GM12865 (cell line): ENCODE measurements around the gene MBD2.

Source experiments
- DNase-seq: peaks from one replicate; pipeline ENCODE4 v3.0.0; 2010; ENCODE audit warnings: low read depth
- H3K4me3 ChIP-seq: 2 replicates; pipeline ENCODE4 v1.5.1; 2011; ENCODE audit warnings: mild to moderate bottlenecking, low read depth, low read length, control low read depth
- TF ChIP-seq, protein P1 (sequence below): IDR thresholded peaks from 2 replicates; pipeline ENCODE4 v1.5.1; 2011; ENCODE audit warnings: low read length, control low read depth, low read depth, inconsistent platforms; ENCODE audit not compliant: insufficient read depth; ENCODE audit errors: missing control alignments

The MBD2 gene

DNA sequence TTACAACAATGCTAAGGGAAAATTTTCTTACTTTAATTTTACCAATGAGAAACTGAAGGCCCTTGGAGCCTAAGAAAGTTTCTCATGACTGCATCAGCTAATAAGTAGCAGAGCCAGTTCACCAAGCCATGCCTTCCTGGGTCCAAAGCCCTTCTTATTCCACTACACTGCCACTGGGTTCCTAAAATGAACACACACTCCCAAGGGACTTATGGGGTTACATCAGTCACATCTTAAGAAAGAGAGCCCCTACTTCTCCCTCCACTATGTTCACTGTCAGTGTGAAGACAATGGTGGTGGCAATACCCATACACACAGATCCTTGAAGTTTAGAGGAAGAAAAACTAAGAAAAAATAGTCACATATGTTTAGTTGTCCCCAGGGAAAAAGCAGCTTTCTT lies 20.6 kb downstream of the MBD2 start:
- DNase-seq = peak; percentile 47
- TF ChIP-seq, protein P1, sequence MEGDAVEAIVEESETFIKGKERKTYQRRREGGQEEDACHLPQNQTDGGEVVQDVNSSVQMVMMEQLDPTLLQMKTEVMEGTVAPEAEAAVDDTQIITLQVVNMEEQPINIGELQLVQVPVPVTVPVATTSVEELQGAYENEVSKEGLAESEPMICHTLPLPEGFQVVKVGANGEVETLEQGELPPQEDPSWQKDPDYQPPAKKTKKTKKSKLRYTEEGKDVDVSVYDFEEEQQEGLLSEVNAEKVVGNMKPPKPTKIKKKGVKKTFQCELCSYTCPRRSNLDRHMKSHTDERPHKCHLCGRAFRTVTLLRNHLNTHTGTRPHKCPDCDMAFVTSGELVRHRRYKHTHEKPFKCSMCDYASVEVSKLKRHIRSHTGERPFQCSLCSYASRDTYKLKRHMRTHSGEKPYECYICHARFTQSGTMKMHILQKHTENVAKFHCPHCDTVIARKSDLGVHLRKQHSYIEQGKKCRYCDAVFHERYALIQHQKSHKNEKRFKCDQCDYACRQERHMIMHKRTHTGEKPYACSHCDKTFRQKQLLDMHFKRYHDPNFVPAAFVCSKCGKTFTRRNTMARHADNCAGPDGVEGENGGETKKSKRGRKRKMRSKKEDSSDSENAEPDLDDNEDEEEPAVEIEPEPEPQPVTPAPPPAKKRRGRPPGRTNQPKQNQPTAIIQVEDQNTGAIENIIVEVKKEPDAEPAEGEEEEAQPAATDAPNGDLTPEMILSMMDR = no peak

DNA sequence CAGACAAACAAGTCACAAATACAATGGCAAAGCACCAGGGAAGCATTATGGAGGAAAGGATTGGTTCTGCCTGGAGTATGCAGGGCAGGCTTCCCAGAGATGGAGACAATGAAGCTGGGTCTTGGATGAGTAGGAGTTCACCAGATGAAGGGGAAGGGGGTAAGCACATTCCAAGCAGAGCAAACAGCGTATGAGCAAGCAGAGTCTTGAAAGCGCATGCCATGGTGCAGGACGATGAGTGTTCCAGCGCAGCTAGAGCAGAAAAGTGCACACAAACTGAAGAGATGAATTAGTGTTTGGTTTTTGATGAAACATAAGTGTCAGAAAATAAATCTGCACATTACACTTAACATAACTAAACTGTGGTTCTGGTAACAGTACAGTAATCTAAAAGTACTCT lies 21.6 kb downstream of the MBD2 start:
- H3K4me3 ChIP-seq = no peak overlapping the region
- DNase-seq = no peak
- TF ChIP-seq, protein P1 = no peak

More for the DNA sequence above, 20.6 kb downstream of the MBD2 start:
- H3K4me3 ChIP-seq = no peak overlapping the region

DNA sequence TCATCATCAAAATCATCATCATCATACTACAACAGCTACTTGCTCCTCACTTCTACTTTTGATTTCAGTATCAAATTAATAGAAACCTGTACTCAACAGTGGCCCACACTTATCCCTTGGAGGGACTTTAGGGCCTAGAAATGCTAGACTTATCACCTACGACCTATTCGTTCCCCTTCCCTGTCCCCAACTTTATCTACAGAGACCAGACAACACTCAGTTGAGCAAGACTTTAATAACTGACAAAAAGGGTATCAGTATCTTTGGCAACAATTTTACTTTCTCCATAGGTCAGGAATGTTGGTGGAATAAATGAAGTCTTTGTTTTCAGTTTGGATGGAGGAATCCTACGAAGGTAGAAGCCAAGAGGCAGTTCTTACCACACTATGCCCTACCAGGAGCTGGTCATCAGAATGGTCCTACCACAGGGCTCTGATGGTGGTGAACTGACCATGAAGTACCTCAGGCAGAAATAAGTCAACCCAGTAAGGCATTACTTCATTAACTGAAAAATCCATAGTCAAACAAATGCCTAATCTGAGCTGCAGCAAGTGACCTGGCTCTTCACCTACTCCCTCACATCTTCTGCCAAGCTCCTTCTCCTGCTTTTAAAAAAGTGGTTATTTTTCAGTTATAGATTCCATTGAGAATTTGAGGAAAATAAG lies 26.6 kb downstream of the MBD2 start:
- TF ChIP-seq, protein P1 = no peak
- DNase-seq = no peak
- H3K4me3 ChIP-seq = no peak overlapping the region

DNA sequence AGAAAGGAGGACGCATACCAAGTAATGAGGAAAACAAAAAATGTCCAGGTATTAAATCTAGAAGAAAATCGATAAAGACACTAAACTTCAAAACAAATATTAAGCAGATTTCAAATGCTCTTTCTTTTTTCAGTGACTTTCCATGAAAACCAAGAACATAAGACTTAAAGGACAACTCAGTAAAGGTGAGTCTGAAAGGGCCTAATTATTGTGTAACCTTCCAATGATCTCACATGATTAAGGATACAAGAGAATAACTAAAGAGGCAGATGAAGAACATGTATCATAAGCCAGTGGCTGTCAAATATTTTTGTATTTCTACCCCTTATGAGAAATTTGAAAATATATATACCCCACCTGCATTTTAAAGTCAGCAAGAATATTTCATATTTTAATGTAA lies 30.7 kb downstream of the MBD2 start:
- no peak for DNase-seq
- H3K4me3 ChIP-seq = no peak overlapping the region
- TF ChIP-seq, protein P1 = no peak

DNA sequence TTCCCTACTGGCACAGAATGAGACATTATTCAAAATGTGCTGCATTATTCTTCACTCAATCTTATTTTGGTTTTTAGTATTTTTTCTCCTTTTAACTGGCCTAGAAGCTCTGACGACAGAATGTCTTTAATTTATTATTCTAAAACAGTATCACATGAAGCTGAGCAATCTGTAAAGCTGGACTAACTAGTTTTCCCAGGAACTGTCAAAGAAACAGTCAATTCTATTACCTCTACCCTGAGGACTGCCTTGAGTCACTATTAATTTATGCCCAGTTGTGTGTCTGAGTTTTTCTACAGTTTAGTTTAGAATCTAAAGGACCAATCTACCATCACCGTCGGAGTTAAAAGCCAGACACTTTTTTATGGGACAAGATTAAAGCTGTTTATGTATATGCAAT lies 31.6 kb downstream of the MBD2 start:
- DNase-seq = no peak
- H3K4me3 ChIP-seq = no peak overlapping the region
- TF ChIP-seq, protein P1 = no peak

DNA sequence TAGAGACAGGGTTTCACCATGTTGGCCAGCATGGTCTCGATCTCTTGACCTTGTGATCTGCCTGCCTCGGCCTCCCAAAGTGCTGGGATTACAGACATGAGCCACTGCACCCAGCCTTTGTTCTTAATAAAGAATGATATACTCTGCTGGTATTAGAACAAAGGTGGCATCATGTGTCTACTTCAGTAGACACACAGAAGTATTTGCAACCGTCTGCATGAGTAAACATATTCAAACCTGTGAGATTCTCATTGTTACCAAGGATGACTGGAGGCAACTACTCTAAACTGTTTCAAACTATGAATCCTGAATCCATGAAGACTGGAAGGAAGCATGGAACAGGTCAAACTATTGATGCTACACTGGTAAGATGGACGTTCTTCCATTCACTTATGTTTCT lies 32.1 kb downstream of the MBD2 start:
- DNase-seq = no peak
- TF ChIP-seq, protein P1 = no peak
- H3K4me3 ChIP-seq = no peak overlapping the region

DNA sequence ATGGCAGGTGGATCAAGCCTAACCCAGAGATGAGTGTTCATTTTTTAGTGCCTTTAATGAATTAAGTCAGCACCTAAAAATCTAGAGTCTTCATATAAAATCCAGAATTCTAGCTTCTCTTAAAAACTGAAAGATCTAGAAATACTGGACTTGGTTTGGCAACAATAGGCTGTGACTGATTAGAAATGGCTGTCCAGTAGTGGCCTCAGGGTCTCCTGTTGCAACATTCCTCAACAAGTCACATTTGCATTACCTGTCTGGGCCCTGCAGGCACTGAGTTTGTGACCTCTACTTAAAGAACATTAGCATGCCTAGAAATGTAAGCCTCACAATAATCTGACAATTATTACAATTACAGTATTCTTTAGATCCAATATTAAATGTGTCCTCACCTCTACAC lies 33.1 kb downstream of the MBD2 start:
- H3K4me3 ChIP-seq = no peak overlapping the region
- TF ChIP-seq, protein P1 = no peak
- DNase-seq = no peak
